ENCODE data around the gene GPR84. TPM values are rescaled to one million over a fixed set of nuclear protein-coding genes. Genes with fewer than 3 reads are reported as not detected.

The GPR84 gene
- total and polyA plus RNA-seq, 9 of the 15 experiments (the other 6 are each of a cell fraction or from before 2014, with no cell fraction given) = 0.07 to 0.18 (median 0.11) TPM; not detected in 5

DNA sequence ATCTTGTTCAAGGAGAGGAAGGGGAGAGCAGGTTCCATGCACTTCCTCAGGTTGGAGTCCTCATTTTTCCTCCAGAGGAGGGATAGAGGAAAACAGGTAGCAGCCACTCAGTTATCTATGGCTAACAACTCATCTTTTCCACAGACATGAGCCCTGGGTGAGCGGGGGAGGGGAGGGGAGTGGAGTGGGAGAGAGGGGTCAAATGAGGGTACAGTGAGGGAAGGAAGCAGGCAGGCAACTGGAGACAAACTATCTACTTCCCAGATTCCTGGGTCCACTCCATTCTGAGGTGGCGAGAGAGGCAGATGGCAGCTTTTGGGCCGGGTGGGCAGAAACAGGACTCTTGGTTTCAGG, 22.8 kb upstream of the GPR84 start (continued):
- TF ChIP-seq VEZF1 (CRISPR knock-in tag; IDR thresholded peaks at IDR 0.05) = peak; percentile 34
- no peak for TF ChIP-seq HMG20A (CRISPR knock-in tag; conservative IDR thresholded peaks at IDR 0.05)
- no peak for TF ChIP-seq CTCF (IDR thresholded peaks at IDR 0.05 in 2 of 3, conservative IDR thresholded peaks at IDR 0.05 in 1 of 3; ENCODE audit: insufficient read depth in 2 of 3, low read depth in 1 of 3, low read length in 3 of 3)
- TF ChIP-seq RAD21 (CRISPR knock-in tag; conservative IDR thresholded peaks at IDR 0.05 in 1 of 2, IDR thresholded peaks at IDR 0.05 in 1 of 2) = no peak
- TF ChIP-seq PCBP2 (IDR thresholded peaks at IDR 0.05; ENCODE audit: low read depth, low read length, poor library complexity, severe bottlenecking) = no peak
- no peak for TF ChIP-seq YBX1 (IDR thresholded peaks at IDR 0.05)
- TF ChIP-seq ZBED1 (IDR thresholded peaks at IDR 0.05) = no peak
- no peak for TF ChIP-seq POLR3A (IDR thresholded peaks at IDR 0.05; ENCODE audit: borderline replicate concordance, extremely low read depth, insufficient read depth, insufficient read length)
- no peak for TF ChIP-seq IRF2 (CRISPR knock-in tag; IDR thresholded peaks at IDR 0.05)
- no peak; the same call in 1 of the 2 replicates for TF ChIP-seq ESRRA (IDR thresholded peaks at IDR 0.05; ENCODE audit: borderline replicate concordance, low read depth)
- TF ChIP-seq ASH1L (IDR thresholded peaks at IDR 0.05; ENCODE audit: borderline replicate concordance, low read depth, partially characterized antibody) = no peak
- TF ChIP-seq, protein P1, sequence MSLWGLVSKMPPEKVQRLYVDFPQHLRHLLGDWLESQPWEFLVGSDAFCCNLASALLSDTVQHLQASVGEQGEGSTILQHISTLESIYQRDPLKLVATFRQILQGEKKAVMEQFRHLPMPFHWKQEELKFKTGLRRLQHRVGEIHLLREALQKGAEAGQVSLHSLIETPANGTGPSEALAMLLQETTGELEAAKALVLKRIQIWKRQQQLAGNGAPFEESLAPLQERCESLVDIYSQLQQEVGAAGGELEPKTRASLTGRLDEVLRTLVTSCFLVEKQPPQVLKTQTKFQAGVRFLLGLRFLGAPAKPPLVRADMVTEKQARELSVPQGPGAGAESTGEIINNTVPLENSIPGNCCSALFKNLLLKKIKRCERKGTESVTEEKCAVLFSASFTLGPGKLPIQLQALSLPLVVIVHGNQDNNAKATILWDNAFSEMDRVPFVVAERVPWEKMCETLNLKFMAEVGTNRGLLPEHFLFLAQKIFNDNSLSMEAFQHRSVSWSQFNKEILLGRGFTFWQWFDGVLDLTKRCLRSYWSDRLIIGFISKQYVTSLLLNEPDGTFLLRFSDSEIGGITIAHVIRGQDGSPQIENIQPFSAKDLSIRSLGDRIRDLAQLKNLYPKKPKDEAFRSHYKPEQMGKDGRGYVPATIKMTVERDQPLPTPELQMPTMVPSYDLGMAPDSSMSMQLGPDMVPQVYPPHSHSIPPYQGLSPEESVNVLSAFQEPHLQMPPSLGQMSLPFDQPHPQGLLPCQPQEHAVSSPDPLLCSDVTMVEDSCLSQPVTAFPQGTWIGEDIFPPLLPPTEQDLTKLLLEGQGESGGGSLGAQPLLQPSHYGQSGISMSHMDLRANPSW (CRISPR knock-in tag; IDR thresholded peaks at IDR 0.05) = no peak
- TF ChIP-seq CBFA2T2 (conservative IDR thresholded peaks at IDR 0.05) = no peak
- no peak for TF ChIP-seq ZNF41 (CRISPR knock-in tag; conservative IDR thresholded peaks at IDR 0.05)
- TF ChIP-seq NUFIP1 (IDR thresholded peaks at IDR 0.05; ENCODE audit: partially characterized antibody) = no peak
- no peak for TF ChIP-seq ZNF146 (CRISPR knock-in tag; IDR thresholded peaks at IDR 0.05; ENCODE audit: unreplicated experiment)
- TF ChIP-seq, protein P2, sequence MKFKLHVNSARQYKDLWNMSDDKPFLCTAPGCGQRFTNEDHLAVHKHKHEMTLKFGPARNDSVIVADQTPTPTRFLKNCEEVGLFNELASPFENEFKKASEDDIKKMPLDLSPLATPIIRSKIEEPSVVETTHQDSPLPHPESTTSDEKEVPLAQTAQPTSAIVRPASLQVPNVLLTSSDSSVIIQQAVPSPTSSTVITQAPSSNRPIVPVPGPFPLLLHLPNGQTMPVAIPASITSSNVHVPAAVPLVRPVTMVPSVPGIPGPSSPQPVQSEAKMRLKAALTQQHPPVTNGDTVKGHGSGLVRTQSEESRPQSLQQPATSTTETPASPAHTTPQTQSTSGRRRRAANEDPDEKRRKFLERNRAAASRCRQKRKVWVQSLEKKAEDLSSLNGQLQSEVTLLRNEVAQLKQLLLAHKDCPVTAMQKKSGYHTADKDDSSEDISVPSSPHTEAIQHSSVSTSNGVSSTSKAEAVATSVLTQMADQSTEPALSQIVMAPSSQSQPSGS (CRISPR knock-in tag; IDR thresholded peaks at IDR 0.05) = no peak
- TF ChIP-seq NCOA2 (IDR thresholded peaks at IDR 0.05; ENCODE audit: partially characterized antibody in 2 of 2) = no peak
- TF ChIP-seq ZFP30 (CRISPR knock-in tag; IDR thresholded peaks at IDR 0.05; ENCODE audit: borderline replicate concordance) = no peak
- TF ChIP-seq ZNF76 (CRISPR knock-in tag; IDR thresholded peaks at IDR 0.05; ENCODE audit: borderline replicate concordance) = no peak

Data from K562 (cell line).